Hindlimb muscle (tissue), 1 donor: ENCODE data around the gene GZMM. TPM values are rescaled to one million over a fixed set of nuclear protein-coding genes. Genes with fewer than 3 reads are reported as not detected.

Source experiments
- DNase-seq: peaks from one replicate; pipeline ENCODE4 v3.0.0-alpha.2; 2013
- polyA plus RNA-seq: library from polyadenylated mRNA; unstranded; fragments of 120-200 nt; gene quantifications from one replicate; pipeline ENCODE4 v1.2.1, GENCODE V29; 2013; ENCODE audit not compliant: insufficient read length

Gene GZMM
- 0.21 TPM for polyA plus RNA-seq

GRCh38 chr19:543910-544608, at the start of gene GZMM:
GZMM (plus strand) TSS chr19:544053; CDS start chr19:544072, 19 bp downstream.
- DNase-seq, result no peak

DNA sequence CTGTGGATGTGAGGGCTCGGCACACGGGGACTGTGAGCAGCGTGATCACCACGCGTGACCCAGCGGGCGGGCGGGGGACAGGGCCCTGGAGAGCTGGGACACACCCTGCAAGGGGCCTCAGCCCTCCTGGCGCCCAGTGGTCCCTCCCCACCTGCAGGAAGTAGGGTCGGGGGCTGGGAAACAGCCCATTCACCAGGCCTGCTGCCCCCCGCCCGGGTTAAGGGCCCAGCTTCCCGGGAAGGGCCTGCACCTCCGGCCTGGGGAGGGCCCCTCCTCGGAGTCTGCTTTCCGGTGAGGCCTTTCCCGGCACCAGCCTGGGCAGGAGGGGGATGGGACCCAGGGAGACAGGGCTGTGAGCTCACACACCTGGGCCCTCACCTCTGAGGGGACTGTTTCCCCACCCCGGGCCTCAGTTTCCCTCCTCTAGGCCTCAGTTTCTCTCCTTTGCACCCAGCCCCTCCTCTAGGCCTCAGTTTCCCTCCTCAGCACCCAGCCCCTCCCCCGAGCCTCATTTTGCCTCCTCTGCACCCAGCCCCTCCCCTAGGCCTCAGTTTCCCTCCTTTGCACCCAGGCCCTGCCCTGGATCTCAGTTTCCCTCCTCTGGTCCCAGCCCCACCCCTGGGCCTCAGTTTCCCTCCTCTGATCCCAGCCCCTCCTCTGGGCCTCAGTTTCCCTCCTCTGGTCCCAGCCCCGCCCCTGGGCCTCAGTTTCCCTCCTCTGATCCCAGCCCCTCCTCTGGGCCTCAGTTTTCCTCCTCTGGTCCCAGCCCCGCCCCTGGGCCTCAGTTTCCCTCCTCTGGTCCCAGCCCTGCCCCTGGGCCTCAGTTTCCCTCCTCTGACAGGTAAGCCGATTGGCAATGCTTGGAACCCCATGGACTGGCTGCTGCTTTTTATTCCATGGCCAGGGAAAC, 49.4 kb upstream of the GZMM start:
- no peak for DNase-seq

- DNase-seq, result no peak
These were observed 48.8 kb upstream of the GZMM start for GRCh38 chr19:495081-495401.

- no peak for DNase-seq
These were observed 48.3 kb upstream of the GZMM start for GRCh38 chr19:495402-496111.

- DNase-seq, result no peak
These were observed 47.7 kb upstream of the GZMM start, which contains the start of gene MADCAM1 for GRCh38 chr19:496112-496665. MADCAM1 (plus strand) TSS chr19:496486; CDS start chr19:496500, 14 bp downstream.

- no peak for DNase-seq
These were observed 46.9 kb upstream of the GZMM start for GRCh38 chr19:496986-497385.

DNA sequence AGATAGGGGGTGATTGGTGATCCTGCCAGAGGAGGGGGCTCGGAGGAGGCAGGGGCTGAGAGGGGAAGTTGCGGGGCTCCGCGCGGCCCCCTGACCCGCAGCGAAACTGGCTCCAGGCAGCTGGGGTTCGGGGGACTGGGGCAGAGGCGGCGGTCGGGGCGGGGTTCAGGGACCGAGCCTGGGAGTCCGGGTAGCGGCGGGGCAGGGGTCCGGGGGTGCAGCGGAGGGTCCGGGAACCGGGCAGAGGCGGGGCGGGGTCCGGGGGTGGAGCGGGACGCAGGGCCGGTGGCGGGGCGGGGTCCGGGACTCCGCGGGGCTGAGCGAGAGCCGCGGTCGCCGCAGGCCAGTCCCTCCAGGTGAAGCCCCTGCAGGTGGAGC, 46.4 kb upstream of the GZMM start:
- DNase-seq, result no peak

DNA sequence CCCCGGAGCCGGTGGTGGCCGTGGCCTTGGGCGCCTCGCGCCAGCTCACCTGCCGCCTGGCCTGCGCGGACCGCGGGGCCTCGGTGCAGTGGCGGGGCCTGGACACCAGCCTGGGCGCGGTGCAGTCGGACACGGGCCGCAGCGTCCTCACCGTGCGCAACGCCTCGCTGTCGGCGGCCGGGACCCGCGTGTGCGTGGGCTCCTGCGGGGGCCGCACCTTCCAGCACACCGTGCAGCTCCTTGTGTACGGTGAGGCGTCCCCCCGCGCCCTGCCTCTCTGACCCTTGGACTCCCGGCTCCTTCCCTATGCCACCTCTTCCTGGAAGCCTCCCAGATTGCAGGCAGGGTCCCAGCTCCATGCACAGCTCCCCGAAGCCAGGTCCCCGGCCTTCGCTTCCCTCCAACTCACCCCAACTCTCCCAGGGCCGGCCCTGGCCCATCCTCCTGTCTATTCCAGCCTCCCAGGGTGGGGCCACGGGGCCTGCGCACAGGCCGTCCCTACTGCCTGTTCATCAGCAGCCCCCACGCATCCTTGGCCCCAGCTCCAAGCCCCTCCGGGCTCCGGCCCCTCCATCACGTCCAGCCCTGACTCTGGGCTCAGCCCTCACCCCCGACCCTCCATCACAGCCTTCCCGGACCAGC, 45.9 kb upstream of the GZMM start:
- DNase-seq, result no peak

DNA sequence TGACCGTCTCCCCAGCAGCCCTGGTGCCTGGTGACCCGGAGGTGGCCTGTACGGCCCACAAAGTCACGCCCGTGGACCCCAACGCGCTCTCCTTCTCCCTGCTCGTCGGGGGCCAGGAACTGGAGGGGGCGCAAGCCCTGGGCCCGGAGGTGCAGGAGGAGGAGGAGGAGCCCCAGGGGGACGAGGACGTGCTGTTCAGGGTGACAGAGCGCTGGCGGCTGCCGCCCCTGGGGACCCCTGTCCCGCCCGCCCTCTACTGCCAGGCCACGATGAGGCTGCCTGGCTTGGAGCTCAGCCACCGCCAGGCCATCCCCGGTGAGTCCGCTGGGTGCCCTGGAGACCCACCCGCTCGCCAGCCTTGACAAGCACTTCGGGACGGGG, 45.4 kb upstream of the GZMM start:
- DNase-seq, result no peak

DNA sequence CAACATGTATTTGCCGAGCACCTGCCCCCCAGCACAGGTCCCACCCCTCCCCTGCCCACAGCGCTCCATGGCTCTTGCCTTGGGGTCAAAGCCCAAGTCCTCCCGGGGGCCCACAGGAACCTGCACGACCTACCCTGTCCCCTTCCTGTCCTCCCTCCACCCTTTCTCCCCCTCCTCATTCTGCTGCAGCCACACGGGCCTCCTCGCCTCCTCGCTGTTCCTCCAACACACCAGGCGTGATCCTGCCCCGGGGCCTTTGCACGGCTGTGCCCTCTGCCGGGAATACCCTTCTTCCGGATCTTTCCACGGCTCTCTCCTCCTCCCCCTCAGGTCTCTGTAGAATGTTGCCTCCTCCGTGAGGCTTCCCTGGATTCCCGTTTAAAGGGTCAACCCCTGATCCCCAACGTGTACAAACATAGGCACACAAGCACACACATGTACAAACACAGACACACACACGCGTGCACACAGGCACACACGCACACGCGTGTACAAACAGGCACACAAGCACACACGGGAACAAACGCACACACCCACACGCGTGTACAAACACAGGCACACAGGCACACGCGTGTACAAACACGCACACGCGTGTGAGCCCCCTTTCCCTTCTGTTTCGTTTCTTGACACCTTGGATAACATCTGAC, 44.8 kb upstream of the GZMM start:
- no peak for DNase-seq

- no peak for DNase-seq
These were observed 42.2 kb upstream of the GZMM start for GRCh38 chr19:501646-502045.

DNA sequence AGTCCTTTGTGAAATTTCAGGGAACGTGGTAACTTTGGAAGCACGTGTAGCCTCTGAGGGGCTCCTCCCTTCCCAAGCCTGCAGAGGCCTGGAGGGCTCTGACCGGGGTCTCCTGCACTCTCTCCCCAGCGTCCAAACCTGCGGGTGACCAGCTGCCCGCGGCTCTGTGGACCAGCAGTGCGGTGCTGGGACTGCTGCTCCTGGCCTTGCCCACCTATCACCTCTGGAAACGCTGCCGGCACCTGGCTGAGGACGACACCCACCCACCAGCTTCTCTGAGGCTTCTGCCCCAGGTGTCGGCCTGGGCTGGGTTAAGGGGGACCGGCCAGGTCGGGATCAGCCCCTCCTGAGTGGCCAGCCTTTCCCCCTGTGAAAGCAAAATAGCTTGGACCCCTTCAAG, 39.2 kb upstream of the GZMM start:
- DNase-seq, result no peak

DNA sequence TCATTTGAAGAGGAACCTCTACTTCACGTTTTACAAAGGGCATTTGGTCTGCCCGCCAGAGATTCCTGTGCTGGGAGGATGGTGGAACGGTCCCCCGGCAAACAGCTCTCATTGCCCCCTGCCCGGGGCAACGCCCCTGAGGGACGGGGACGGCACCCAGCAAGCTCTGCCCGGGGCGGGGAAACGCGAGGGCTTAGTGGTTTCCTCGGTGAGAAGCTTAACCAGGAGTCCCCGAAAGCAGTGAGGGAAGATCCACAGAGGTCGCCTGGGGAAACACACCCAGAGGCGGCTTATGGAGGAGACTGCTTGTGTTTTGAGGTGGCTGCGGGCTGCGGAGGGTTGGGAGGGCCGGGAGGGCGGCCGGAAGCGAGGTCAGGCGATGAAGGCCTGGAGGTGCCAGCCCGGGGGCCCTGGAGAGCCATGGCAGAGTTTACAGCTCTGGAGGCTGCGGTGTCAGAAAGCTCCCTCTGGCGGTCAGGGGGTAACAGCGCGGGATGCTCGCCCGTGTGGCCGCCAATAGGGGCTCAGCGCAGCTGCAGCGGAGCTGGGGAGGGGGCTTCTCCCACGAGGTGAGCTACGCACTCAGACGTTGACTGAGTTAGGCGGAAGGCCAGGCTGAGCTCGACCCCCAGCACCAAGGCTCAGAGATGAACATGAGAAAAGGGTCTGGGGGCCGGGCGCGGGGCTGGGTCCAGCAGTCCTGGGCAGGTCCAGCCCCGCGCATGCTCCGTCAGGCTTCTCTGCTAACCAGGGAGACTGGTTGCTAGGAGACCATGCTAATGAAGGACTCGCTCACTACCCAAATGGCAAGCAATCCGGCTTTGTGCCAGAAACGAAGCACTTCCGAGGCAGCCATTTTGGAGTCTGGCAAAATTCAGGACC, 37.2 kb upstream of the GZMM start:
- peak; percentile 100 for DNase-seq

DNA sequence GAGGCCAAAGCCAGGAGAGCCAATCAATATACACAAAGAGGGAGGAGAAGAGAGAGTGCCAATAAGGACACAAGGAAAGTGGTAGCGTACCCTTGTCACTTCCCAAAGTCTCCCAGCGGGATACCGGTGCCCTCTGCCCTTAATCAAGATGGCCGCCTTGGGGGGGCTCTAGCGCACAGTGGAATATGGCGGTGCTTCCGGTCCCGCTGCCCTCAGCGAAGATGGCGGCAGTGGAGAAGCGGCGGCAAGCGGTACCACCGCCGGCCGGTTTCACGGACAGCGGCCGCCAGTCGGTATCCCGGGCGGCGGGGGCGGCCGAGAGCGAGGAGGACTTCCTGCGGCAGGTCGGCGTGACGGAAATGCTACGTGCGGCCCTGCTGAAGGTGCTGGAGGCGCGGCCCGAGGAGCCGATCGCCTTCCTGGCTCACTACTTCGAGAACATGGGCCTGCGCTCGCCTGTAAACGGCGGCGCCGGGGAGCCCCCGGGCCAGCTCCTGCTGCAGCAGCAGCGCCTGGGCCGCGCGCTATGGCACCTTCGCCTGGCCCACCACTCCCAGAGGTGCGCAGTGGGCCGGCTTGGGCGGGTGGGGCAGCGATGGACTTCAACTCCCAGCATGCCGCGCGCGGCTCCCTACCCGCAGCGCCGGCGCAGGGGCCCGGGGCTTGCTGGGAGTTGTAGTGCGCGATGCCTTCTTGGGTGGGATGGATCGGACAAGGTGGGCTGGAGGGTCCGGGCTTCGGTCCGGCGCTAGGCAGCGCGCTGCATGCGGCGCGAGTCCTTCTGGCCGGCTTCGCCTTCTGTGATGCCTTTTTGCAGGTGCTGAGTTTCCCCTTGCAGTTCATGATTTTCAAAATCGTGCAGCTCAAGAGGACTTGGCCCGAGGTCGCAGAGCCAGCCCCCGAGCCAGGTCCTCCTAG, 36.3 kb upstream of the GZMM start, which contains the start of gene TPGS1:
Gene TPGS1 (plus strand): TSS at position 212 of the 918 bp plus-strand sequence. CDS start 10 bp downstream, at position 222.
- peak; percentile 85 for DNase-seq

DNA sequence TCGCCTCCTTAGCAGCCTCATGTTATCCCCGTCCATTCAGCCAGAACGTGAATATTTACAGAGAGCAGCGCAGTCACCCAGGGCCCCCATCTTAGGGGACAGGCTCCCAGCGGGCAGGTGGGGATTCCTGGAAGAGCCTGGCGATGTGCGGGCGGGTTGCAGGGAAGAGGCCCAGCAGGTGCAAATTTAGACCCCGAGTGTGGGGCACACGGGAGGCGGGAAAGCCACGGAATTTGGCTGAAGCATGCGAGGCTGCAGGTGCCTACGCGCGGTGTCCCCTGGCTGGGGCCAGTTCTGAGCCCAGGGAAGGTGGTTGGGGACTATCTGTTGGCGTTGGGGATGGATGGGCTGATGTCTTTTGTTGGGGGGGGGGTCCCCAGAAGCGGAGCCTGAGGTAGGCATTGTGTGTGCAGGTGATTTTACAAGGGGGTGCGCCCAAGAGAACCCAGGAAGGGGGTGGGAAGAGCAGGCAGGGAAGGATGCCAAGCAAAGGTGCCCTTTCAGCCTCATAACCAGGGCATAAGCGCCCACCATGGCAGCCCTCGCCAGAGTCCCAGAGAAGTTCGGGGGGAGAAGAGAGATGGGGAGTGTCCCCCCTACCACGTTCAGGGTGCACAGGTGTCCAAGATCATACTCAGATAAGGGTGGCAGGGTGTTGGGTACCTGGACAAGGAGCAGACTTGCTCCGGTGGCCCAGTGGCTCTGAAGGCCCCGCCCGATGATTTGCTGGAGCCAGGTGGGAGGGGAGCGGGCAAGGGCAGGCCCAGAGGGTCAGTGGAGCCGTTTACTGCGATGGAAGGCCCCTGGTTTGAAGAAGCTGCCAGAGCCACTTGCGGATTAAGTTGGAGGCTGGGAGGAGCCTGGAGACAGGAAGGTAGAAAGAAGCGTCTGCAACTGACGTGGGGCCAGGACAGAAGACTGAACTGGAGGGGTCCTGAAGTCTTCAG, 35.4 kb upstream of the GZMM start:
- no peak for DNase-seq

DNA sequence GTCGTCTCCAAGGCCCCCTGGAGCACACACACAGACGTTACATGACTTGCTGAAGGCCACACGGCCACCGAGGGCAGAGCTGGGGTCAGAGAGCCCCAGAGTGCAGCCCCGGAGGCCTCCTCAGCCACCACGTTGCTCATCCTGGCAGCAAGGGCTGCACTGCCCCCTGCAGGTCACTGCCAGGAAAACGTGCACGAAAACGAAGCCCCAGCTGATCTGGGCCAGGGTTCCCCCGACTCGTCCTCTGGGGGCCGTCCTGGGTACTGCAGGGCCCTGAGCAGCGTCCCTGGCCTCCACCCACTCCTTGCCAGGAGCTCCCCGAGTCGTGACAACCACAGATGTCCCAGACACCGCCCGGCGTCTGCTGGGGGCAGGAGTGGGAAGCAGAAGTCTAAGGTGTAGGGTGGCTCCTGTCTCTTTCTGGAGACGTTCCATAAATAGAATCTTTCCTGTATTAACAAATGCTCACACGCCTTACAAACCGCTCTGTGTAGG, 33.2 kb upstream of the GZMM start:
- peak; percentile 70 for DNase-seq

DNA sequence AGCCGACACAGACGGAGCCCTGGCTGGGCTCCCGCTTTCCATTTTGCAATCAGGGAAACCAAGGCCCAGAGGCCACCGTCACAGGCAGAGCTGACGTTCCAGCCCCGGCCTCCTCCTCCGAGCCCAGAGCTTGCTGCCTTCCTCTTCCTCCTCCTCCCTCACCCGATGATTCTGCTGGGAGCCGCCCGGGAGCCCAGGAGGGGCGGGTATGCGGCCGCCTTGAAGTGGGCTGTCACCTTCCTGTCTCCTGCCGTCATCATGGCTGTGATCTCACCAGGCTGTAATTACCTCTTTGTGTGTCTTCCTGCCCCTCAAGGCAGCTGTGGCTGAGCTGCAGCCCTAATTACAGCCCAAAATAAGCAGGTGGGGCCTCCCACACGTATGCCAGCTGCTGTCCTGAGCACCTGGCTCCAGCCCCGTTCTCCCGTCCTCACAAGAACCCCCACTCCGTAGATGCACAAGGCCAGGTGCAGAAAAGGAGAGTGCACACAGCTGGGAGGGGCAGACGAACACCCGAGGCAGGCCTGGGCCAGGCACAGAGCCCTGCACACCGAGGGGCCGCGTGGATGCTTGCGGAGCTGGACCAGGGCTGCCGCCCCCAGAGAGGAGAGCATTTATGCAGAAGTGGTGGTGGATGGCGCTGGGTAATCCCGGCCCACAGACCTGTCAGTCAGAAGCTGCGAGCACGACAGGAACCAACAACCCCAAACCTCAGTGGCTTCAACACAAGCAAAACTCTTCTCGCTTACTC, 32.6 kb upstream of the GZMM start:
- DNase-seq, result no peak
